SW 1271 (cell line): ENCODE measurements around the gene ADCY7.
"Not testable (repeated sequence)": the region's sequence is repeated elsewhere in the genome, so short reads cannot be mapped to it uniquely, and the experiment has no call there.

Experiments
- DNase-seq, 2 experiments: peaks; one replicate each; lab custom pipeline; 2025; lab: John Stamatoyannopoulos, UW

Gene ADCY7

GRCh38 chr16:50338371-50339231 lies 72.2 kb downstream of the ADCY7 start:
- no peak for DNase-seq

GRCh38 chr16:50340578-50340977 lies 74.2 kb downstream of the ADCY7 start:
- DNase-seq, result no peak

DNA sequence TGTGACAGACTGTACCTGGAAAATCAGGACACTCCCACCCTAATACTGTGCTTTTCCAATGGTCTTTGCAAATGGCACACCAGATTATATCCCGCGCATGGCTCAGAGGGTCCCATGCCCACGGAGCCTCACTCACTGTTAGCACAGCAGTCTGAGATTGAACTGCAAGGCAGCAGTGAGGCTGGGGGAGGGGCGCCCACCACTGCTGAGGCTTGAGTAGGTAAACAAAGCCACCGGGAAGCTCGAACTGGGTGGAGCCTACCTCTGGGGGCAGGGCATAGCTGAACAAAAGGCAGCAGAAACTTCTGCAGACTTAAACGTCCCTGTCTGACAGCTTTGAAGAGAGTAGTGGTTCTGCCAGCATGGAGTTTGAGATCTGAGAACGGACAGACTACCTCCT lies 77.2 kb downstream of the ADCY7 start:
- not testable (repeated sequence) for DNase-seq

- not testable (repeated sequence) for DNase-seq
Measured at GRCh38 chr16:50345210-50345609, 78.9 kb downstream of the ADCY7 start.

- no peak for DNase-seq
Measured at GRCh38 chr16:50351116-50351515, 84.8 kb downstream of the ADCY7 start.

GRCh38 chr16:50351952-50352351 lies 85.6 kb downstream of the ADCY7 start:
- DNase-seq, result no peak

GRCh38 chr16:50354082-50354481 lies 87.7 kb downstream of the ADCY7 start:
- no peak for DNase-seq

DNA sequence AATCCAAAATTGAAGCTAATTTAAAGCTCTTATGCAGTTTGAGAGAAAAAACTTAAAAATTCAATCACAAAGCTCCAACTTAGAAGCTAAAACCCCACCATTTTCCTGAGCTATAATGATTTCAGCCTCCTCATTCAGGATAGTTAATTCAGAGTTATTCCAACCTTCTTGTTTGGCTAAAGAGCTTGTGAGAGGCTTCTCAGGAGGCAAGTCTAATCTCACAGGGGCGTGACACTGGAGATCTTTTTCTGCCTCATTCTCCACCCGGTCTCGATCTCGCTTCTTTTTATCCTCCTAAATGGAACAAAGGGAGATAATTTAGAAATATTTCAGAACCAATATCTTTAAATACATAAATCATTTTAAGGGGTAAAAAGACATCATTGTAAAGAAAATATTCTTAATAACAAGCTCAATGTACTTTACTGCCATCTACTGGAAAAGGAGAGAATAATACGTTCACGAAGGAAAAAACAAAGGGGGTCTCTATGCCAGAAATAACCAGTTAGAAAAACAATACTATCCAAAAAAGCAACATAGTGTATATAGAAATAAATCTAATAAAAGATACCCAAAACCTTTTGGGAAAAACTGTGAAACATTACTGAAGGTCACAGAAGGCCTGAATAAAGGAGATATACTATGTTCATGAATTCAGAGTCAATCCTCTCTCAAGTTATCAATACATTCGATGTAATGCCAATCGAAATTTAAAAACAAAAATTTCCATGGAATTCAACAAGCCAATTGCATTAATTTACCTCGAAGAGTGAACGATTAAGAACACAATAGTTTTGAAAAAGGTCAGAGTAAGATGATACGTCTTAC lies 88.5 kb downstream of the ADCY7 start:
- DNase-seq, result peak in 1 of 2 experiments; percentile 14

DNA sequence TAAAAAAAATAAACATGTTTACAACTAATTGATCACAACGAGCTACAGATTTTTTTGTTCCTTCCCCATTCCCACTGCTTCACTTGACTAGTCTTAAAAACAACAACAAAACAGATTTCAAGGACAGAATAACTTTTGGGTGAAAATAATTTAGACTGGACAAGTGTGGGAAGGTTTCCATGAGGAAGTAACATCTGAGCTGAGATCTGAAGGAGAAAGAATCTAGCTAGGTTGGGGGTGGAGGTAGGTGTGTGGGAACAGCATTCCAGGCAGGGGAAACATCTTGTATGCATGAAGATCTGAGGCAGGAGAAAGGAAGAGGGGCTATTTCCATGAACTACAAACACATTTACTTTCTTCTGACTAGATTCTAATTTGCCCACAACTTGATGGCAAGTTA lies 93.3 kb downstream of the ADCY7 start:
- DNase-seq, result no peak

- DNase-seq, result no peak
Measured at GRCh38 chr16:50360033-50360778, 93.9 kb downstream of the ADCY7 start.

- DNase-seq, result no peak
Measured at GRCh38 chr16:50360779-50361178, 94.4 kb downstream of the ADCY7 start.

DNA sequence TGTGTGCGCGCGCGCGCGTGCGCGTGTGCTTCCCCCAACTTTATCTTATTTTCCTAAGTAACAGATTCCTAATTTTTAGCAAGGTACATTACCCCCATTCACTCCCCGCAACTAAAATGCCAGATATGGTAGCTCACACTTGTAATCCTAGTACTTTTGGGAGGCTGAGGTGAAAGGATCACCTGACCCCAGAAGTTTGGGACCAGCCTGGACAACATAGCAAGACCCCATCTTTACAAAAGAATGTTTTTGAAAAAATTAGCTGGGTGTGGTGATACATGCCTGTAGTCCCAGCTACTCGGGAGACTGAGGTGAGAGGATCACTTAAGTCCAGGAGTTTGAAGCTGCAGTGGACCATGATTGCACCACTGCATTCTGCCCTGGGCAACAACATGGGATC lies 97.3 kb downstream of the ADCY7 start:
- no peak for DNase-seq

- no peak for DNase-seq
Measured at GRCh38 chr16:50365791-50366575, 99.6 kb downstream of the ADCY7 start.
